ENCODE results near the gene ZBED2.

DNA sequence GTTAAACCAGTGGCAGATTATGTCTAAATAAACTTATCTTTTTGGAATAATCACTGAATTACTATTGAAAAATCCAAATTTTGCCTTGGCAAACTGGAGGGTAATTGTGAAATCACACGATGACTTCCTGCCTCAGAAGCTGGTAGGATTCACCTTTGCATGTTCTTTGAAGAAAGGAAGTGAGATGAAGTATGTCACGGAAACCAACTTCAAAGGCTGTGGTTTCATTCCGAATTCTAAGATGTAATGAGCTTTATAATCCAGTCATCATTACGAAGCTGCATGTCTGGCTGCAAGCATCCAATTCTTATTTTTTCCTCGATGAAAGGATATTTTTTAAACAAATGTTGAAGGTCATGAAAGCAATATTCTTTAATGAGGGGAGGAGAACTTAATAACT, 15.0 kb upstream of the ZBED2 start:
- TF ChIP-seq CTCF (IDR thresholded peaks at IDR 0.05; ENCODE audit: insufficient read depth, low read length) (no peak), POLR2AphosphoS5 (IDR thresholded peaks at IDR 0.05; ENCODE audit: low read depth) (no peak), GABPA (IDR thresholded peaks at IDR 0.05; ENCODE audit: low read depth) (no peak), SPI1 (IDR thresholded peaks at IDR 0.05; ENCODE audit: borderline replicate concordance, low read depth) (no peak)

All from HL-60 (cell line).